GM18520 (cell line): ENCODE data around the gene GDPGP1.
"Not testable (repeated sequence)": the region's sequence is repeated elsewhere in the genome, so short reads cannot be mapped to it uniquely, and the experiment has no call there.

Source experiments
- ATAC-seq: cut with Tn5 transposase; IDR thresholded peaks from one replicate; pipeline ENCODE4 v1.9.1; 2021; ENCODE audit not compliant: unreplicated experiment

Gene GDPGP1

GRCh38 chr15:90259524-90259923, 25.5 kb downstream of the GDPGP1 start:
- peak; percentile 73 for ATAC-seq

GRCh38 chr15:90260731-90261130, 26.7 kb downstream of the GDPGP1 start:
- not testable (repeated sequence) for ATAC-seq

DNA sequence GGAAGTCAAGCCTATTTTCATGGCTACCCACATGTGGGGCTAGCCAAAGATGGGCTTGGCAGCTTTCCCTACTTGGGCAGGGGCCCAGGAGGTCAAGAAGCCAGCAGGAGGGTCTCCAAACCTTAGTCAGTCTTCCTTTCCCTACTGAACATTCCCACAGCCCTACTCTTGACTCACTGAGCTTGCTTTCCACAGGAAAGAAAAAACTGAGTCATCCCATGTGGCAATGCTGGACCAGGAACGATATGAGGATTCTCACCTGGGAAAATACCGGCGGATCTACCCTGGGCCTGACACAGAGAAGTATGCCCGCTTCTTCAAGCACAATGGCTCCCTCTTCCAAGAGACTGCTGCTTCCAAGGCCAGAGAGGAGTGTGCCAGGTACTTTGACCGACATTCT, 27.8 kb downstream of the GDPGP1 start:
- no peak for ATAC-seq

DNA sequence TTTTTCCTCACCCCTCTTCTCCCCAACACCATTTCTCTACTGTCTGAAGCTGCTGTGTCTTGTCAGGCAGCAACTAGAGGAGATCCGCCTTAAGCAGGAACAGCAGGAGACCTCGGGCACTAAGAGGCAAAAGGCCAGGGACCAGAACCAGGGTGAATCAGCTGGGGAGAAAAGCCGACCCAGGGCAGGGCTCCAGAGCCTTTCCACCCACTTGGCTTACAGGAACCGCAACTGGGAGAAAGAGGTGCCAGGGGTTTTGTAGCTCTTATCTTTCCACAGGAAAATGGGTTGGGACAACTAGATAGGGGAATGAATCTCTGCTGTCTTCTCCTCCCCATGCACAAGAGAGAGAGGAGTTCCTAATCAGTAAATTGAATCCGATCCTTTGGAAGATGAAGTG, 28.4 kb downstream of the GDPGP1 start:
- no peak for ATAC-seq

- ATAC-seq: no peak
Measured at GRCh38 chr15:90264671-90265070, 30.7 kb downstream of the GDPGP1 start.

- peak; percentile 83 for ATAC-seq
Measured at GRCh38 chr15:90265271-90266060, 31.5 kb downstream of the GDPGP1 start, which contains the start of gene NGRN. Gene NGRN (plus strand): TSS chr15:90265672. CDS start chr15:90265713, 41 bp downstream.

- no peak for ATAC-seq
Measured at GRCh38 chr15:90266061-90266431, 32.0 kb downstream of the GDPGP1 start.

GRCh38 chr15:90266485-90266884, 32.5 kb downstream of the GDPGP1 start:
- ATAC-seq: no peak

DNA sequence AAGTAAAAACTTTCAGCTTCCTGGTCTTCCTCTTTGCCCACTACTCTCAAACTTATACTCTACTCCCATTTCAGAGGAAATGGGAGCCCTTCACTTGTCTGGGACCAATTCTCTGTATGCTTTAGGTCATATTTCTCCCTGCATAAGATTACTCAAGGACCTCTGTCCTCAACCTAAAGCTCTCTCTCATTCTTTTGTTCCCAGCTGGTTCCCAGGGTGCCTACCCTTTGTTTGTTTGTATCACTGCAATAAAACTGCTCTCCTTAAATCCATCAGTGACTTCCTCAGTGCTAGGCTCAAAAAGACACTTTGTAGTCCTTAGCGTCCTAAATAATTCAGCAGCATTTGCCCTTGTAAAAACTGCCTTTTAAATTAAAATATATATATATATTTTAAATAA, 34.4 kb downstream of the GDPGP1 start:
- no peak for ATAC-seq

GRCh38 chr15:90270502-90271150, 36.6 kb downstream of the GDPGP1 start:
- no peak for ATAC-seq

DNA sequence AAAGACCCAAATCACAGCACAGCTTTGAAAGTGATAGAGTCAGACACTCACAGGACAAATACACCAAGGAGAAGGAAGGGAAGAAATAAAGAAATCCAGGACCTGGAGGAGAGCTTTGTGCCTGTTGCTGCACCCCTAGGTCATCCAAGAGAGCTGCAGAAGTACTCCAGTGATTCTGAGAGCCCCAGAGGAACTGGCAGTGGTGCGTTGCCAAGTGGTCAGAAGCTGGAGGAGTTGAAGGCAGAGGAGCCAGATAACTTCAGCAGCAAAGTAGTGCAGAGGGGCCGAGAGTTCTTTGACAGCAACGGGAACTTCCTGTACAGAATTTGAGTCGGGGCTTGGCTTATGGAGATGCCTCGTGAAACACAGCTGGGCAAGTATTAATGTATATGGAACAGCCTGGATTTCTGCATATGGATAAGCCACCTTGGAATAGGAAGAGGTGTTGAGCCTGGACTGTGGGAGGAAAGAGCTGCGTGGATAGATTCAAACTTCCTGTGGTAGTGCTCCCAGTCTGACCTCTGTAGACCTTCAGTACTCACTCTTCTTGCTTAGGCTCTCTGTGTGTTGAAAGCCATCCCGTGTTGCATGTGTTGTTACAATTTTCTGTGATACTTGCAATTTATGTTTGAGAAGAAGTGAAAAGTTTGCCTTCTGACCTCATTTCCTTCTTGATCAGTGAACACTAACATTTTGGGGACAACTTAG, 37.6 kb downstream of the GDPGP1 start:
- no peak for ATAC-seq

DNA sequence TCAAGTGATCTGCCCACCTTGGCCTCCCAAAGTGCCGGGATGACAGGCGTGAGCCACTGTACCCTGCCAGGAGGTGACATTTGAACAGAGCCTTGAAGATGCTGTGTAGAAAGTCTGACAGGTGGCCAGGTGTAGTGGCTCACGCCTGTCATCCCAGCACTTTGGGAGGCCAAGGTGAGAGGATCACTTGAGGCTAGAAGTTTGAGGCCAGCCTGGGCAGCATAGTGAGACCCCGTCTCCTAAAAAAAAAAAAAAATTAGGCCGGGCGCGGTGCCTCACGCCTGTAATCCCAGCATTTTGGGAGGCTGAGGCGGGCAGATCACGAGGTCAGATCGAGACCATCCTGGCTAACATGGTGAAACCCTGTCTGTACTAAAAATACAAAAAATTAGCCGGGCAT, 44.5 kb downstream of the GDPGP1 start:
- ATAC-seq: not testable (repeated sequence)

GRCh38 chr15:90280743-90281142, 46.7 kb downstream of the GDPGP1 start:
- not testable (repeated sequence) for ATAC-seq

- ATAC-seq: not testable (repeated sequence)
Measured at GRCh38 chr15:90281637-90282036, 47.6 kb downstream of the GDPGP1 start.

DNA sequence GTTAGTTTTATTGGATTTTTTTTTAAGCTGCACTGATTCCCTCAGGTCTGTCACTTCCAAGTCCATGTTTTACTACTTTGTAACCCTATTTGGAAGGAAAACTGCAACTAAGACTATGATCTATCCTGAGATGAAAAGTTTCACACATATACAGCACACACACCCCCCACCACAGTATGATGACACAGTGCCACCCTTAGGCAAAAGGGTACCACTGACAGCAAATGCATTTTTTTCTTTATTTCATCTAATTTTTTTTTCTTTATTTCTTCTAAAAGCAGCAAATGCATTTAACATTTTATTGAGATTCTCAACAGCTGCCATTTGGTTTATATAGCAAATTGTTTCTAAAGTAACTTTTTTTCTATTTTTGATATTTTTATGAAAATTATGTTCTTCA, 52.7 kb downstream of the GDPGP1 start:
- ATAC-seq: no peak

DNA sequence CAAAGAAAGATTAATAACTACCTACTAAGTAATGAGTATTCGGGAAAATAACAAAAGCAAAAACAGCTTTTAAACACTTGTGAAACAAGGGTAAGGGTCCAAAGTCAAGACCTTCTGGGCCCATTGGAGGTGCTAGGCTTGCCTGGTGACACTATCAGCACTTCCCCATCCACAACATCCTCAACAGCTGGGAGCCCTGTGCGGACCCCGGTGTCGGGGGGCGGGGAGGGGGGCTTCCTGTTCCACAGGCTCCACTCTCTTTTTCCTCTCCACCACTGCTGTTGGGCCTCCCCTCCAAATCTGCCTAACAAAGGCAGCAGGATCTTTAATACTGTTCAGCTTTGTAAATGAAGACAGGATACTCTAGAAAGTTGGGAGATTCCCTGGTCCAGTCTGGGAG, 53.1 kb downstream of the GDPGP1 start:
- no peak for ATAC-seq

GRCh38 chr15:90287946-90288345, 53.9 kb downstream of the GDPGP1 start:
- no peak for ATAC-seq

DNA sequence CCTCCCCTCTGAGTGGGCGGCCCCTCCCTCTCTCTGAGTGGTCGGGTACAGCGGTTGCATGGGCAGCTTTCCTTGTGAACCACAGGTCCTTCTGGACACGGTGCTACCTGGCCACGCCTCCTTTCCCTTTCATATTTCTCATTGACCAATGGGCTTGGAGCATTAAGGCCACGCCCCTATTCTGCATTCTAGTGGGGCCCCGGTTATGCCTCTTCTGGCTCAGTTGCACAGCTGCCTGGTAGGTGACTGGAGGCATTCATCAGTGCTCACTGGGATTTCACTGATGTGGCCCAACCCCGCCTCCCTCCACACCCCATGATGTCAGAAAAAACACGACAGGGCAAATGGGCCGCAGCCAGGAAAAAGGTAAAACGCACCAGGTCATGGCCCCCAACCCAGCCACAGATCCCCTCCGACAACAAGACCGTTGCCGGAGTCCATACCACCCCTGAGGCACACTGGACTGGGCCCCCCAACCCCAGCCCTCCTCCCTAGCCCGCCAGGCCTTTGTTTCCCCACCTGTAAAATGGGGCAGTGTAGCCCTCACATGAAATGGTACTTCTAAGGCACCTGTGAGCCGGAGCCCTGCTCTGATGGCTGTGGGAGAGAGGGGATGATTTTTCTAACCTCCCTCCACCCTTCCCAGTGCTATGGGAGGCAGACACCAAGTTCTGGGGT, 57.8 kb downstream of the GDPGP1 start:
- ATAC-seq: no peak

GRCh38 chr15:90293040-90293810, 59.2 kb downstream of the GDPGP1 start:
- not testable (repeated sequence) for ATAC-seq

GRCh38 chr15:90294159-90294558, 60.1 kb downstream of the GDPGP1 start:
- ATAC-seq: no peak
